ENCODE measurements around the gene CYTH2.

DNA sequence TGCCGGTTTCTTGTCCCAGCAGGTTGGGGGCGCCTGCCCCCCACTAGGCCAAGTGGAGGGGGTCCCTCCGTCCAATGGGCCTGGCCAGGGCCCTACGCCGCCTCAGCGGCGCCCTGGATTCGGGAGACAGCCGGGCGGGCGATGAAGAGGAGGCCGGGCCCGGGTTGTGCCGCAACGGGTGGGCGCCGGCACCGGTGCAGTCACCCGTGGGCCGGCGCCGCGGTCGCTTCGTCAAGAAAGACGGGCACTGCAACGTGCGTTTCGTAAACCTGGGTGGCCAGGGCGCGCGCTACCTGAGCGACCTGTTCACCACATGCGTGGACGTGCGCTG is 7.6 kb upstream of the CYTH2 start:
- TF ChIP-seq, protein P1, sequence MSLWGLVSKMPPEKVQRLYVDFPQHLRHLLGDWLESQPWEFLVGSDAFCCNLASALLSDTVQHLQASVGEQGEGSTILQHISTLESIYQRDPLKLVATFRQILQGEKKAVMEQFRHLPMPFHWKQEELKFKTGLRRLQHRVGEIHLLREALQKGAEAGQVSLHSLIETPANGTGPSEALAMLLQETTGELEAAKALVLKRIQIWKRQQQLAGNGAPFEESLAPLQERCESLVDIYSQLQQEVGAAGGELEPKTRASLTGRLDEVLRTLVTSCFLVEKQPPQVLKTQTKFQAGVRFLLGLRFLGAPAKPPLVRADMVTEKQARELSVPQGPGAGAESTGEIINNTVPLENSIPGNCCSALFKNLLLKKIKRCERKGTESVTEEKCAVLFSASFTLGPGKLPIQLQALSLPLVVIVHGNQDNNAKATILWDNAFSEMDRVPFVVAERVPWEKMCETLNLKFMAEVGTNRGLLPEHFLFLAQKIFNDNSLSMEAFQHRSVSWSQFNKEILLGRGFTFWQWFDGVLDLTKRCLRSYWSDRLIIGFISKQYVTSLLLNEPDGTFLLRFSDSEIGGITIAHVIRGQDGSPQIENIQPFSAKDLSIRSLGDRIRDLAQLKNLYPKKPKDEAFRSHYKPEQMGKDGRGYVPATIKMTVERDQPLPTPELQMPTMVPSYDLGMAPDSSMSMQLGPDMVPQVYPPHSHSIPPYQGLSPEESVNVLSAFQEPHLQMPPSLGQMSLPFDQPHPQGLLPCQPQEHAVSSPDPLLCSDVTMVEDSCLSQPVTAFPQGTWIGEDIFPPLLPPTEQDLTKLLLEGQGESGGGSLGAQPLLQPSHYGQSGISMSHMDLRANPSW (CRISPR knock-in tag; IDR thresholded peaks at IDR 0.05), result no peak
- TF ChIP-seq, protein P2, sequence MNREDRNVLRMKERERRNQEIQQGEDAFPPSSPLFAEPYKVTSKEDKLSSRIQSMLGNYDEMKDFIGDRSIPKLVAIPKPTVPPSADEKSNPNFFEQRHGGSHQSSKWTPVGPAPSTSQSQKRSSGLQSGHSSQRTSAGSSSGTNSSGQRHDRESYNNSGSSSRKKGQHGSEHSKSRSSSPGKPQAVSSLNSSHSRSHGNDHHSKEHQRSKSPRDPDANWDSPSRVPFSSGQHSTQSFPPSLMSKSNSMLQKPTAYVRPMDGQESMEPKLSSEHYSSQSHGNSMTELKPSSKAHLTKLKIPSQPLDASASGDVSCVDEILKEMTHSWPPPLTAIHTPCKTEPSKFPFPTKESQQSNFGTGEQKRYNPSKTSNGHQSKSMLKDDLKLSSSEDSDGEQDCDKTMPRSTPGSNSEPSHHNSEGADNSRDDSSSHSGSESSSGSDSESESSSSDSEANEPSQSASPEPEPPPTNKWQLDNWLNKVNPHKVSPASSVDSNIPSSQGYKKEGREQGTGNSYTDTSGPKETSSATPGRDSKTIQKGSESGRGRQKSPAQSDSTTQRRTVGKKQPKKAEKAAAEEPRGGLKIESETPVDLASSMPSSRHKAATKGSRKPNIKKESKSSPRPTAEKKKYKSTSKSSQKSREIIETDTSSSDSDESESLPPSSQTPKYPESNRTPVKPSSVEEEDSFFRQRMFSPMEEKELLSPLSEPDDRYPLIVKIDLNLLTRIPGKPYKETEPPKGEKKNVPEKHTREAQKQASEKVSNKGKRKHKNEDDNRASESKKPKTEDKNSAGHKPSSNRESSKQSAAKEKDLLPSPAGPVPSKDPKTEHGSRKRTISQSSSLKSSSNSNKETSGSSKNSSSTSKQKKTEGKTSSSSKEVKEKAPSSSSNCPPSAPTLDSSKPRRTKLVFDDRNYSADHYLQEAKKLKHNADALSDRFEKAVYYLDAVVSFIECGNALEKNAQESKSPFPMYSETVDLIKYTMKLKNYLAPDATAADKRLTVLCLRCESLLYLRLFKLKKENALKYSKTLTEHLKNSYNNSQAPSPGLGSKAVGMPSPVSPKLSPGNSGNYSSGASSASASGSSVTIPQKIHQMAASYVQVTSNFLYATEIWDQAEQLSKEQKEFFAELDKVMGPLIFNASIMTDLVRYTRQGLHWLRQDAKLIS (CRISPR knock-in tag; IDR thresholded peaks at IDR 0.05), result no peak
- TF ChIP-seq NEUROD1 (IDR thresholded peaks at IDR 0.05; ENCODE audit: borderline replicate concordance, low read depth, low read length, partially characterized antibody), result no peak
- TF ChIP-seq, protein P3, sequence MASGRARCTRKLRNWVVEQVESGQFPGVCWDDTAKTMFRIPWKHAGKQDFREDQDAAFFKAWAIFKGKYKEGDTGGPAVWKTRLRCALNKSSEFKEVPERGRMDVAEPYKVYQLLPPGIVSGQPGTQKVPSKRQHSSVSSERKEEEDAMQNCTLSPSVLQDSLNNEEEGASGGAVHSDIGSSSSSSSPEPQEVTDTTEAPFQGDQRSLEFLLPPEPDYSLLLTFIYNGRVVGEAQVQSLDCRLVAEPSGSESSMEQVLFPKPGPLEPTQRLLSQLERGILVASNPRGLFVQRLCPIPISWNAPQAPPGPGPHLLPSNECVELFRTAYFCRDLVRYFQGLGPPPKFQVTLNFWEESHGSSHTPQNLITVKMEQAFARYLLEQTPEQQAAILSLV (tag; IDR thresholded peaks at IDR 0.05), result no peak
- TF ChIP-seq, protein P4, sequence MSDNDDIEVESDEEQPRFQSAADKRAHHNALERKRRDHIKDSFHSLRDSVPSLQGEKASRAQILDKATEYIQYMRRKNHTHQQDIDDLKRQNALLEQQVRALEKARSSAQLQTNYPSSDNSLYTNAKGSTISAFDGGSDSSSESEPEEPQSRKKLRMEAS (CRISPR knock-in tag; IDR thresholded peaks at IDR 0.05), result no peak
- TF ChIP-seq, protein P5, sequence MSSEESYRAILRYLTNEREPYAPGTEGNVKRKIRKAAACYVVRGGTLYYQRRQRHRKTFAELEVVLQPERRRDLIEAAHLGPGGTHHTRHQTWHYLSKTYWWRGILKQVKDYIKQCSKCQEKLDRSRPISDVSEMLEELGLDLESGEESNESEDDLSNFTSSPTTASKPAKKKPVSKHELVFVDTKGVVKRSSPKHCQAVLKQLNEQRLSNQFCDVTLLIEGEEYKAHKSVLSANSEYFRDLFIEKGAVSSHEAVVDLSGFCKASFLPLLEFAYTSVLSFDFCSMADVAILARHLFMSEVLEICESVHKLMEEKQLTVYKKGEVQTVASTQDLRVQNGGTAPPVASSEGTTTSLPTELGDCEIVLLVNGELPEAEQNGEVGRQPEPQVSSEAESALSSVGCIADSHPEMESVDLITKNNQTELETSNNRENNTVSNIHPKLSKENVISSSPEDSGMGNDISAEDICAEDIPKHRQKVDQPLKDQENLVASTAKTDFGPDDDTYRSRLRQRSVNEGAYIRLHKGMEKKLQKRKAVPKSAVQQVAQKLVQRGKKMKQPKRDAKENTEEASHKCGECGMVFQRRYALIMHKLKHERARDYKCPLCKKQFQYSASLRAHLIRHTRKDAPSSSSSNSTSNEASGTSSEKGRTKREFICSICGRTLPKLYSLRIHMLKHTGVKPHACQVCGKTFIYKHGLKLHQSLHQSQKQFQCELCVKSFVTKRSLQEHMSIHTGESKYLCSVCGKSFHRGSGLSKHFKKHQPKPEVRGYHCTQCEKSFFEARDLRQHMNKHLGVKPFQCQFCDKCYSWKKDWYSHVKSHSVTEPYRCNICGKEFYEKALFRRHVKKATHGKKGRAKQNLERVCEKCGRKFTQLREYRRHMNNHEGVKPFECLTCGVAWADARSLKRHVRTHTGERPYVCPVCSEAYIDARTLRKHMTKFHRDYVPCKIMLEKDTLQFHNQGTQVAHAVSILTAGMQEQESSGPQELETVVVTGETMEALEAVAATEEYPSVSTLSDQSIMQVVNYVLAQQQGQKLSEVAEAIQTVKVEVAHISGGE (CRISPR knock-in tag; IDR thresholded peaks at IDR 0.05), result no peak

All from K562 (cell line).